ENCODE results near the gene LDHD. TPM values are rescaled to one million over a fixed set of nuclear protein-coding genes. Genes with fewer than 3 reads are reported as not detected.

The LDHD gene
- total RNA-seq, 1 donor from 2014 or later = 16.9 TPM

DNA sequence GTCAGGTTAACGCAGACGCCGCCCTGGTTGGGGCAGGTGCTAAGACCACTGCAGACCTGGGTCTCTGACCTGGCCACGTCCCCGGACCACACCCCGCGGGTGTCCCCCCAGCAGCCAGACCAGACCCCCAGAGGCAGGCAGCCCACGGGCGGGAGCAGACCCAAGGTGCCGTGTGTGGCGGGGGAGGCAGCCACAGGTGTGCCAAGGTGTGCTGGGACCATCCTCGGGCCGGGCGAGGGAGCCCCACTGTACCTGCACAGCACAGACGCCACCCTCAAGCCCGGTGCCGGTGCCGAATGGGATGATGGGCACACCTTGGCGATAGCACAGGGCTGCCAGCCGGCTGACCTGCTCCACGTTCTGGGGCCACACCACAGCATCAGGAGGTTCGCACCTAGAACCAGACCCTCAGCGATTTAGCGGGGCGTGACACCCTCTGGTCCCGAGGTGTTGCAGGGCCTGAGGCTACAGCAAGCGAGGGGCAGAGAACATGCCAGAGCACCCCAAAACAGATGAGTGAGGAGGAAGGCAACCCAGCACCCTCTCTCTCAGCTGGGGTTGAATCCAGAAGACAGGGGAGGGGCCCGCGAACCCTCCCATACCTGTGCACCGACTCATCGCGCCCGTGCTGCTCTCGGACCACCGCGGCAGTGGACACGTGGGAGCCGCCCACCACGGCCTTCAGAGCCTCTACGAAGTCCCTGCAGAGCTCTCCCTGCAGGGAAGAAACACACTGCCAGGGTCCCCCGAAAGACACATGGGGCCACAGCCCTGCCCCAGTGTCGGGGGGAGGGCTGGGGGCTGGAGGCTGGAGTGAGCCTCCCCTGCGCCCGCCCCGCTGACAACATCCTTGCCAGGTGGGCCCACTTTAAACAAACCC lies 1.4 kb downstream of the LDHD start:
- DNase-seq (ENCODE audit: low spot score) = no peak

- no peak for DNase-seq (ENCODE audit: low spot score)
Observed at GRCh38 chr16:75114179-75114945, 2.2 kb downstream of the LDHD start.

- DNase-seq (ENCODE audit: low spot score) = no peak
Observed at GRCh38 chr16:75113541-75114121, 2.9 kb downstream of the LDHD start.

- DNase-seq (ENCODE audit: low spot score) = no peak
Observed at GRCh38 chr16:75112734-75113491, 3.7 kb downstream of the LDHD start.

GRCh38 chr16:75111961-75112733 lies 4.4 kb downstream of the LDHD start:
- DNase-seq (ENCODE audit: low spot score) = no peak

- no peak for DNase-seq (ENCODE audit: low spot score)
Observed at GRCh38 chr16:75111514-75111940, 5.1 kb downstream of the LDHD start.

DNA sequence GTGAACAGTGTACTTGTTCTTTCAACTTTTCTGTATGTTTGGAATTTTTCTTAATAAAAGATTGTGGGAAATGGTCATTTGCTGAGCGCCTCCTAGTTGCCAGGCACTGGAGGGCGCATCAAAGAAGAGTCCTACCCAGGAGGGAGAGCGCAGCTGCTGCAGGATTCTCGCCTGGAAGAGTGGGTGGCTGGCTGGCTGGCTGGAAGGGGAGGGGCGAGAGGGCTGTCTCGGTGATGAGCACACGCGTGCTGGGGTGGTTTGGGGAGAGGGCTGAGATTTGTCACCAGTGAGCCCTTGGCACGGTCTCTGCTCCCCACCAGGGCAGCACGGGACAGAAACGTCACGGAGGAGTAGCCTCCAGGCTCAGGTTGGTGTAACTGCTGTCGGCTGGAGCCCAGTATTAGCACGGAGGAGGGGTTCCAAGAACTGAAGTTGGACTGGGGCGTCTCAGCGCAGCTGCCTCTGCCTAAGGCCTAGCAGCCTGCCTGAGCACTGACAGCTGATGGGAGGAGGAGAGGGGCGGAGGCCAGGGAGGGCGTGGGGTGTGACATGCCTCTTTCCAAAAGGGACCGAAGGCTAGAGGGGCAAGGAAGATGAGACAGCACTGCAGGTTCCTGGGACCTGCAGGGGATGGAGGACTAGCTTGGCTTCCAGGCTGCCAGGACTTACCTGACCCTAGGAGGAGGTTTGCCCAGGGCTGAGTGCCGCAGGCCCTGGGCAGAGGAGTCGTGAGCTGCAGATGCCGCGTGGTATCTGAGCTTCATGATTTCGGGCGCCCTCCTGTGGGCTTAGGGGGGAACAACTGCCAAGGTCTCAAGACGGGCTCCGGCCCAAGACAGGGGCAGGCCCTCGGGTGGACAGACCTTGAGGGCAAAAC lies 5.7 kb downstream of the LDHD start:
- DNase-seq (ENCODE audit: low spot score) = peak; percentile 92

- peak; percentile 69 for DNase-seq (ENCODE audit: low spot score)
Observed at GRCh38 chr16:75109732-75110243, 6.8 kb downstream of the LDHD start.

- DNase-seq (ENCODE audit: low spot score) = peak; percentile 95
Observed at GRCh38 chr16:75108792-75109731, 7.5 kb downstream of the LDHD start.

- no peak for DNase-seq (ENCODE audit: low spot score)
Observed at GRCh38 chr16:75107505-75107904, 9.1 kb downstream of the LDHD start.

GRCh38 chr16:75106351-75107274 lies 10.0 kb downstream of the LDHD start:
- no peak for DNase-seq (ENCODE audit: low spot score)

DNA sequence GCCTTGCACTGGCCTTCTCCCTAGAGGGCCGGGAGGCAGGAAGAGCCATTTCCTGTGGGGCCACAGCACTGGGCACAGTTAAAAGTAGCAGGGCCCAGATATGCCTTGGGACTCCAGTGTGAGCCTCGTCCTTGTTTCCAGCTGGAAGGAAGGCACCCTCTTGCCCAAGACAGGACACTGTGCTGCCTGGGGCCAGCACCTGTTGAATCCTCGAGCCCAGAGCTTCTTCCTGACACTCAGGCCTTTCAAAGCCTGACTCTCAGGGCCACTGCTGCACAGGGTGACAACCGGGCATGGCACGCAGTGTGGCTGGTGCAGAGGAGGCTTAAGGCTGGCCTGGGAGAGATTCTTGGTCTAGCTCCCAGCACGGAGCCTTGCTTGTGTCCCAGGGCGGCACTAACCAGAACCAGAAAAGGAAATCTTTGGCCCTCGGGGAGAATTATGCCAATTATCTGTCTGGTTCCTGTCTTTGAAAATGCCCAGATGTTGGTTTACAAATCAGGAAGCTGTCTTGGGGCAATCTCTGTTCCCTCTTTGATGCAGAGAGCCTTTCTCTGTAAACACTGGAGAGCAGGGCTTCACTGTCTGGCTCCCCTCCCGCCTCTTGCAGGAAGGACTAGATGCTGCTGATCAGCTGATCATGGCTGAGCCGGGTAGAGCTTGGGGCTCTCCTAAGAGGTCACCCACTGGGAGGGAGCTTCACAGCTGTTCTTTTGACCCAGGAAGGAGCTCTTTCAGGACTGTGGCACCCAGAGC lies 11.1 kb downstream of the LDHD start:
- DNase-seq (ENCODE audit: low spot score) = peak; percentile 74

DNA sequence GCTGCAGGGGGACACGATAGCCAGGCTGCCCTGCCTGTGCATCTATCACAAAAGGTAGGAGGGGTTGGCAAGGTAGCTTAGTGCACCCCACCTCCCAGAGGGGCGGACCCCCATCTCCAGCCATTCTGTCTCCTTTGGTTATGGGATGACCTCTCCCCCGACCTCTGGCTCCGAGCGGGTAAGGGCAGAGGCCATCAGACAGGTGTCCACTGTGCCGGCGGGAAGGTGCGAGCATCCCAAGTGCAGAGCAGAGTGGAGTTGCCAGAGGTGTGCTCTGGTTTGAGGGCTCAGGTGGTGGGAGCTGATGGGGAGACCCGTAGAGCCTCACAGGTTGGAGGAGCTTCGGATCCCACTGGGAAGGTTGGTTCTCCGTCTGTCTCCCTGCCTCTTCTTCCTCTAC lies 11.7 kb downstream of the LDHD start:
- no peak for DNase-seq (ENCODE audit: low spot score)

GRCh38 chr16:75103994-75104393 lies 12.6 kb downstream of the LDHD start:
- DNase-seq (ENCODE audit: low spot score) = no peak

- DNase-seq (ENCODE audit: low spot score) = no peak
Observed at GRCh38 chr16:75102595-75102994, 14.0 kb downstream of the LDHD start.

GRCh38 chr16:75101635-75102034 lies 14.9 kb downstream of the LDHD start:
- DNase-seq (ENCODE audit: low spot score) = no peak

- no peak for DNase-seq (ENCODE audit: low spot score)
Observed at GRCh38 chr16:75100603-75100990, 16.0 kb downstream of the LDHD start.
